Measurements from ENCODE around the gene TMEM52B.
A peak's percentile ranks its signal among the peaks of the same experiment; 100 is the strongest.
"Not testable (repeated sequence)": the region's sequence is repeated elsewhere in the genome, so short reads cannot be mapped to it uniquely, and the experiment has no call there.

Gene TMEM52B

DNA sequence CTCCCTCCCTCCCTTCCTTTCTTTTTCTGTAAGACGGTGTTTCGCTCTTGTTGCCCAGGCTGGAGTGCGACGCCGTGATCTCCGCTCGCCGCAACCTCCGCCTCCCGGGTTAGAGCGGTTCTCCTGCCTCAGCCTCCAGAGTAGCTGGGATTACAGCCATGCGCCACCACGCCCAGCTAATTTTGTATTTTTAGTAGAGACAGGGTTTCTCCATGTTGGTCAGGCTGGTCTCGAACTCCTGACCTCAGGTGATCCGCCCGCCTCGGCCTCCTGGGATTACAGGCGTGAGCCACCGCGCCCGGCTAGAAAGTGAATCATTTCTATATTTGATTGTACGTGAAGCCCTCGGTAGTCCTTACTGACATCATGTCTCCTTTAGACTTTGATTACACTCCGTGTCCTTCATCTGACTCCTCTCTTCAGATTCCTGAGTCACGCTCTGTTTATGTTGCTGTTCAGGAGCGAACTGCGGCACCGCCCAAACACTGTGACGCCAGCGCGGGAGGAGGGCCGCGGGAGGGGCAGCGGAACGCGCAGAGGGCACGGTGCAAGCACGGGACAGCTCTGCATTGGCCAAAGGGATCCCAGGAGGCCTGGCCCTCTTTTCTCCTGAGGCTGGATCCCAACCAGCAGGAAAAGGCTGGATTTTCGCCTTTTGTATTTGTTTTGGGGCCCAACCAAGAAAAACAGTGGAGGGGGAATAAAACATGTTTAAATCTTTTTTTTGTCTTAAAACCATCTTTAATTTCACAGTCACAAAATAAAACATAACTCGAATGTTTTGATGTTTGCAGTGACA is 33.3 kb downstream of the TMEM52B start:
- peak; percentile 28 to 41 for DNase-seq

DNA sequence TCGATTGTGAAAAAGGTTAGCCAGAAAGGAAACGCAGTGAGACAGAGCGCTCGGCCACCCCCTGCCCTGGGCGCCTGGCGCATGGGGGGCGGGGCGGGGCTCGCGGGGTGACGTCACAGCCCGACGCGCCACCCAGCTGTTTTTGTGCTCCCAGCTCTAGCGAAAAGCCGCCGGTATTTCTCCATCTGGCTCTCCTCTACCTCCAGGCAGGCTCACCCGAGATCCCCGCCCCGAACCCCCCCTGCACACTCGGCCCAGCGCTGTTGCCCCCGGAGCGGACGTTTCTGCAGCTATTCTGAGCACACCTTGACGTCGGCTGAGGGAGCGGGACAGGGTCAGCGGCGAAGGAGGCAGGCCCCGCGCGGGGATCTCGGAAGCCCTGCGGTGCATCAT is 33.9 kb downstream of the TMEM52B start, which contains the start of gene GABARAPL1:
Gene GABARAPL1 (plus strand): TSS at position 139 of the 393 bp plus-strand sequence. CDS start 253 bp downstream, at position 392.
- DNase-seq: peak; percentile 28 to 41

DNA sequence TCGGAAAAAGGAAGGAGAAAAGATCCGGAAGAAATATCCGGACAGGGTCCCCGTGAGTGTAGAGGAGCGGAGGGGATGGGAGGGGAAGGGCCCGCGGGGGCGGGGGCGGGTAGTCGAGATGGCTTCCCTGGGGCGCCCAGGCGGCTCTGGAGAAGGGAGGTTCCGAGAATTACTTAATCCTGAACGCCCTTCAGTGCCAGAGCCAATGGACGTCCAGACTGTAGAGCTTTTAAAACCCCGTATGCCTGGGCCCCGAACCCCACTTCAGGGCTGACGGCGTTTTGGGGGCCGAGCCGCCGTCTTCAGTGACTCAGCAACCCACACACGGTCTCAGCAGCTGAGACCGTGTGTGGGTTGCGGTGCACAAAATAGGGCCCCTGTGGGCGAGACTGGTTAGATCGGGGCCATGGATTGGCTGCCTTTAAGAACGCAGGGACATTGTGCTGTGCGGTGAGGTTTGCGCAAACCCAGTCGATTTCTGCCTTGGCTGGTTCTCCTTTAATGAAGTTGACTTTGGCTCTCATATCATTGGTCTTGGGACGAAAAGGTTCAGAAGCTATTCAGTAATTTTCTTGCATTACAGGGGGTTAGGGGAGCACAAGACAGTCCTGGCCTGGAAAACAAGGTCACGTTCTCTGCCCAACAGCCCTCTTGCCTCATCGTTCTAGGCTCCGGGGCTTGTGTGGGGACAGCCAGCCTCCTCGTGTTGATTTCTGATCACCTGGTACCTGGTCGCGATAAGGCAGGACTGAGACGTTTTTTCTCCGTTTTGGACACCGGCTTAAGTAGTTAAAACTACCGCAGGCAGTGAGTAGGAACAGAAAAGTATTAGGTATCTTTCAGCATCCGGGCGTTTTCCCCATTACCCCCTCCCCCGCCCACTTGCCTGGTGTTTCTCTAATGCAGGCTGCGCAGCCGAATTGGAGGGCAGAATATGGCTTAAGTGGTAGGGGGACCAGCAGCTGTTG is 34.6 kb downstream of the TMEM52B start:
- DNase-seq: peak in 1 of 2 experiments; percentile 23

DNA sequence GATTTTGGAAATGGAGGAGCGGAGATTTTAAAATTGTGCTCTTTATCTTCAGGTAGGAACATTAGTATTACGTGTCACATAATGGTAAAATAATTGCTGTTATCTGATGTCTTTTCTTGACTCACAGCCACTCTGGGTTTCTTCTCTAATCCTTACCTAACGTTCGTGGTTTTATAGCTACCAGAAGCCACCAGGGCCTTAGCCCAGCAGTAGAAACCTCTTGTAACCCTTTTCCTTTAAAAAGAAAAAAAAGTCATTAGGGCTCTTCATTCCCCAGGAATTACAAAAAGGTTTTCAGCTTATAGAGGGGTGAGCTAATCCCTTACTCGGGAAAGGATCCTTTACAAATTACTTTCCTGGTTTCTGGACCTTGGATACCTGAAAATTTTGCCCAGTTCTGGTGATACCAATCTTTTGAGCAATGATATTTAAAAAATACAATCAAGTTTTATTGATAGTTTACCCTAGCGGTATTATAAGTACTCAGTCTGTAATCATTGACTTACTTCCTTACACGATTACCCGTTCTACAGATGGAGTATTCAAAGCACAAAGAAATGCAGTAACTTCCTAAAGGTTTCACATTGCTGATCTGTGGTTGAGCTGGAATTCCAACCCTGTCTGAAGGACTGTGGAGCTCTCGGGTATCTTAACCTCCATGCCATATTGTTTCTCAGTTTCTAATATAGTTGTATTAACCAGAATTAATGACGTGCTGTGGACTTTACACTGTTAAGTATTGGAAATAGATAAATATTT is 35.5 kb downstream of the TMEM52B start:
- no peak for DNase-seq

DNA sequence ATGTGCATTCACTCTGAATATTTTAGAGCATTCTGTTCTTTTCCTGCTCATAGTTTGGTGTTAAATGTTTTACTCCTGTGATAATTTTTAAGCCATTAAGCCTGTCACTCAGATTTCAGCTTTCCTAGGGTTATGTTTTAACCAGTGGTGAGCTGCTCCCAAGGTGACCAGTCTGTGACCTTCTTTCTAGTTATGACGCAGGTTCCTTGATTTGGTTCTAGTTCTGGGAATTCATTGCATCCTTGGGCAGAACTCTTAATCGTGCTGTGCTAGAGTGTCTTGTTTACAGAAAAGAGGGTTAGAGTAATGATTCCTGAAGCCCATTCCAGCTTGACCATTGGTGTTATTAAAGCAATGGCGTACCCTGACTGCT is 36.0 kb downstream of the TMEM52B start:
- no peak for DNase-seq

DNA sequence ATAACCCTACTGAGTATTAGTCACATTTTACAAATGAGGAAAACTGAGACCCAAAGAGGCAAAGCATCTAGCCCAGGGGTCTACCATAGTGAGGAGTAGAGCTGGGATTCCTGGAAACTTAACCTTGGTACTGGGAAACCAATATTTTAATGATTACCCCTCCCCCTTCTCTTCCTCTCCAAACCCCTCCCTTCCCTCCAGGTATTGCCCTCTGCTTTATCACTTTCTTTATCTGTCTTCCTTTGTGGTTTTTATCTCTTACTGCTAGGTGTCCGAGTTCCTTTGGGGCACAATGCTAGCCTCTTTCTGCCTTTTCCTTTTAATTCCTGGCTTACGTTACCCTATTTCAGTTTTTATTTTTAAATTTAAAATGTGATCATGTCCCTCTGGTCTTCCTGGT is 36.6 kb downstream of the TMEM52B start:
- DNase-seq: no peak

DNA sequence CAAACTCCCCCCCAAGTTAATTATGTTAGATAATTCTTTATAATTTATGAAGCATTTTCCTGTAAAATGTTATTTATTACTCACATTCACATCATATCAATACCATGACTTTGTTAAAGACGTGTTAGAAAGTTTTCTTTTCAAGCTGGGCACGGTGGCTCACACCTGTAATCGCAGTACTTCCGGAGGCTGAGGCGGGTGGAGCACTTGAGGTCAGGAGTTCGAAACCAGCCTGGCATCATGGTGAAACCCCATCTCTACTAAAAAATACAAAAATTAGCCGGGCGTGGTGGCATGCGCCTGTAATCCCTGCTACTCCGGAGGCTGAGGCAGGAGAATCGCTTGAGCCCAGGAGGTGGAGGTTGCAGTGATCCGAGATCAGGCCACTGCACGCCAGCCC is 37.1 kb downstream of the TMEM52B start:
- not testable (repeated sequence) for DNase-seq

DNA sequence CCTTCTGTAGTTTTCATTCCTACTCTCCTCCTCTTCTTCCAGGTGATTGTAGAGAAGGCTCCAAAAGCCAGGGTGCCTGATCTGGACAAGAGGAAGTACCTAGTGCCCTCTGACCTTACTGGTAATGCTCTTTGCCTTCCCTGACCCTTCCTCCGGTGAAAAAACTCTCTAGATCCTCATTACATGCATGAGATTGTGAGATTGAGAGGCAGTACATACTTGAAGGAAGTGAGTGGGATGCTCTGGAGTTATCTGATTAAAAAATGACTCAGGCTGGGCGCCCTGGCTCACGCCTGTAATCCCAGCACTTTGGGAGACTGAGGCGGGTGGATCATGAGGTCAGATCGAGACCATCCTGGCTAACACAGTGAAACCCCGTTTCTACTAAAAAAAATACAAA is 39.2 kb downstream of the TMEM52B start:
- no peak for DNase-seq

DNA sequence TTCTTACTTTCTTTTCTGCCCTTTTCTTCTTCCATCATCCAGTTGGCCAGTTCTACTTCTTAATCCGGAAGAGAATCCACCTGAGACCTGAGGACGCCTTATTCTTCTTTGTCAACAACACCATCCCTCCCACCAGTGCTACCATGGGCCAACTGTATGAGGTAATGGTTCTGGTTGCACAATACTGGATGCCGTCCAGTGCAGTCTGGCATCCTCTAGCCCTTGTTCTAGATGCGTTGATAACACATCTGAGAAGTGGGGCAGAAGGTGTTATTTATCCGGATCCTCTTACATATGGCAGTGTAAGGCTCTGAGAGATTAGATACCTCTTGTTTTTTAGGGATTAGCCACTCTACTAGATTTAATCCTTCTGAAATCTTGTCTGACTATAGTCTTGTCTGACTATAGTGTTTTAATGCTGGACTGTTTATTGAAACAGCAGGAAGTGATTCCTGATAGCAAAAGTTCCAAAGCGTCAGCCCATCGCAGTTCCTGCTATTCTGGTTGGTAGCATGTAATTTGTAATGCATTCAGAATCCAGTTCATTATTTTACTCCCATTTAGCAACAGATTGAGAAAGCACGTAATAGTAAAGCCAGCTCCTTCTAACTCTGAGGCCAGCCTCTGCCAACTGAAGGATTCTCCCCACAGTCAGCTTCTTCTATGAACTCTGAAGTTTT is 41.7 kb downstream of the TMEM52B start:
- DNase-seq: no peak

DNA sequence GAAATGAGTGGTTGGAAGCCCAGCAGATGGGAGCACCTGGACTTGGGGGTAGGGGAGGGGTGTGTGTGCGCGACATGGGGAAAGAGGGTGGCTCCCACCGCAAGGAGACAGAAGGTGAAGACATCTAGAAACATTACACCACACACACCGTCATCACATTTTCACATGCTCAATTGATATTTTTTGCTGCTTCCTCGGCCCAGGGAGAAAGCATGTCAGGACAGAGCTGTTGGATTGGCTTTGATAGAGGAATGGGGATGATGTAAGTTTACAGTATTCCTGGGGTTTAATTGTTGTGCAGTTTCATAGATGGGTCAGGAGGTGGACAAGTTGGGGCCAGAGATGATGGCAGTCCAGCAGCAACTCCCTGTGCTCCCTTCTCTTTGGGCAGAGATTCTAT is 43.0 kb downstream of the TMEM52B start:
- DNase-seq: no peak

DNA sequence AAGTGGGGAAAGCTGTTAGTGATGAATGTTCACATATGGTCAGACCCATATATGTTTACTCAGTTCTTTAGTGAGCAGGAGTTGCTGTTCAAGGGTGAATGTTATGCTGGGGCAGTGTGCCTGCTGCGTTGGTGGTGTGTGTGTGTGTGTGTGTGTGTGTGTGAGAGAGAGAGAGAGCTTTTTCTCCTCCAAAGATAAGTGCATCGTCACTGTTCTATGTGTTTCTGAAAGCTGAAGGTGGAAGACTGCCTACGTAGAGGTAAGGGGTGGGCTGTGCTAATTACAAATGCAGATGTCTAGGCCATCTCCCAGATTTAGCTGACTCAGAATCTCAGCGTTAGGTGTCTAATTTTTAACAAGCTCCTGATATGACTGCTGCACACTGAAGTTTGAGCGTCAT is 44.4 kb downstream of the TMEM52B start:
- no peak for DNase-seq

DNA sequence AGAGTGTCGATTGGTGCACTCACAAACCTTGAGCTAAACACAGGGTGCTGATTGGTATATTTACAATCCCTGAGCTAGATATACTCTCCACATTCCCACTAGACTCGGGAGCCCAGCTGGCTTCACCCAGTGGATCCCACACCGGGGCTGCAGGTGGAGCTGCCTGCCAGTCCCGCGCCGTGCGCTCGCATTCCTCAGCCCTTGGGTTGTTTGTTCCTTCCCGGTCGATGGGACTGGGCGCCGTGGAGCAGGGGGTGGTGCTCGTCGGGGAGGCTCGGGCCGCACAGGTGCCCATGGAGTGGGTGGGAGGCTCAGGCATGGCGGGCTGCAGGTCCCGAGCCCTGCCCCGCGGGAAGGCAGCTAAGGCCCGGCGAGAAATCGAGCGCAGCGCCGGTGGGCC is 46.6 kb downstream of the TMEM52B start:
- DNase-seq: not testable (repeated sequence)

DNA sequence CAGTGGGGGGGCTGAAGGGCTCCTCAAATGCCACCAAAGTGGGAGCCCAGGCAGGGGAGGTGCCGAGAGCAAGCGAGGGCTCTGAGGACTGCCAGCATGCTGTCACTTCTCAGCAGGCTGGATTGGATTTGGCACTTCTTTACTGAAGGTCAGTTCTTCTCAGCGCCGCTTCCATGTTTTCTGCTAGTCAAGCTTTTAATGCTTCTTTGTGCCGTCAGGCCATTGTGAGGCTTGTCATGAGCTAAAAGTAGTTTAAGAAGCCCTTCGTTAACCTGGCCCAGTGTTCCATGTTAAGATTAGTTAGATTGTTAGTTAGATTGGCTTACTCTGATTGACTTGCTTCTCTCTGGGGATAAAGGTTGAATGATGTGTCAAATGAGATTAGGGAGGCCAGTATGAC is 47.3 kb downstream of the TMEM52B start:
- no peak for DNase-seq

DNA sequence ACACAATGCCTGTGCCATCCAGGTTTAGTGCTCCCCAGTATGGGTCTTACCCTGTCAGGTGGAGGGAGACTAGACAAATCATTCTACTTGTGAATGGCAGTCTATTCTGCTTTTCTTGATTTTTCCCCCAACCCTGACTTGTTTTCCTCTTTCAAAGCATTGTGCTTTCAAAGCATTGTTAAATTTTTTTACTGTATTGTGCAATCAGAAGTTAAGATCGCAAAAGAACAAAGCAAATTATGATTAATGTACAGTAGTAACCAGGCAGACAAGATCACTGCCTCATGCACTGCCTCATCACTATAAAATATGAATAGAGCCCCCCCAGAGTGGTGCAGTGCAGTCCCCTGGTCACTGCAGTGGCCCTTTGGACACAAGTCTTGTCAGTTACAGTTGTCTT is 47.9 kb downstream of the TMEM52B start:
- DNase-seq: no peak

DNA sequence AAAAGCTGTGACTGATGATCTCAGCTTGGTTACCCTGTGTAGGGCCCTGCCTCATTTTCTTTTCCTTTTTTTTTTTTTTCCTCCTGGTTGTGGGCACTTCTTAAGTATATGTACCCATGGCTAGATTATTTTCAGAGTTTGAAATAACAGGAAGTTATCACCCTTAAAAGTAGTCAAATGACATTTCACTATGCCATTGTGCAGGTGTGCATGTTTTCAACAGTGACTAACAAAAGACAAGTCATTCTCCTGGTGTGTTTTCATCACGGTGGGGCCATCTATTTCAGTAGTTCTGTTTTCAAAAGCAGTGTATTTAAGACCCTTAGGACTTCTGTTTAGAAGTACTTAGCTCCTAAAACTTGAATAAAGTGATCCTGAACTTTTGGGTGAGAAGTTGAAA is 48.8 kb downstream of the TMEM52B start:
- DNase-seq: no peak

DNA sequence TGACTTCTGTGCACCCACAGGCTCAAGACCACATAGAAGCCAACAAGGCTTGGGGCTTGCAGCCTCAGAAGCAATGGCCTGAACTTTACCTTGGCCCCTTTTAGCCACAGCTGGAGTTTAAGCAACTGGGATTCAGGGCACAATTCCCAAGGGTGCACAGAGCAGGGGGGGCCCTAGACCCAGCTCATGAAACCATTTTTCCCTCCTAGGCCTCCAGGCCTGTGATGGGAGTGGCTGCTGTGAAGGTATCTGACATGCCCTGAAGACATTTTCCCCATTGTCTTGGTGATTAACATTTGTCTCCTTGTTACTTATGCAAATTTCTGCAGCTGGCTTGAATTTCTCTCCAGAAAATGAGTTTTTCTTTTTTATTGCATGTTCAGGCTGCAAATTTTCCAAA is 55.7 kb downstream of the TMEM52B start:
- DNase-seq: no peak

DNA sequence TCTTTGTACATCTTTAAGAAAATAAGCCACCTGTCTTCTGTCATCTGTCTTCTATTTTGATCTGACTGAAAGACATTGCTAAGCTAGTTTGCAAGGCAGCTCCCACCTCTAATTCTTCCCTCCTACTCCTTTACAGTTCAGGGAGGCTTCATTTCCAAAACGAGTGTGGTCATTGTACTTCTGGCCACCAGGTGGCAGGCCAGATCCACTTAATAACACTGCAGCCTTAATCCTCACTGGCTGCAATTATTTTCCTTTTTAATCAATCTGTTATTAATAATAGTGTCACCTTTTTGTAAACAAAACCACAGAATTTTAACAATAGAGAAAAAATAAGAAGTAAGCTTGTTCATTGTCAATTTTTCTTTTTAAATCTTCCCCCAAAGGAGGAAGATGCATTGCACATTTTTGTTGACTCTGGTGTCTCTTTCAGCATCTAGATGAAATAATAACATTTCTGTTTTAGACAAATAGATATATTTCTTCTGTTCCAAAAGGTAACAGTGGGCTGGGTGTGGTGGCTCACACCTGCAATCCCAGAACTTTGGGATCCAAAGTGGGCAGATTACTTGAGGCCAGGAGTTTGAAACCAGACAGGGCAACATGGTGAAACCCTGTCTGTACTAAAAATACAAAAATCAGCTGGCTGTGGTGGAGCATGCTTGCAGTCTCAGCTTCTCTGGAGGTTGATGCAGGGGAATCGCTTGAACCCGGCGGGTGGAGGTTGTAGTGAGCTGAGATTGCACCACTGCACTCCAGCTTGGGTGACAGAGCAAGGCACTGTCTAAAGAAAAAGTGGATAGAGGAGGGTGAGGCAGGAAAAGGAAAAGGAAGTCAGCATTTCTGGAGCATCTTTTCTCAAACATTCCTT is 57.2 kb downstream of the TMEM52B start:
- no peak for DNase-seq

DNA sequence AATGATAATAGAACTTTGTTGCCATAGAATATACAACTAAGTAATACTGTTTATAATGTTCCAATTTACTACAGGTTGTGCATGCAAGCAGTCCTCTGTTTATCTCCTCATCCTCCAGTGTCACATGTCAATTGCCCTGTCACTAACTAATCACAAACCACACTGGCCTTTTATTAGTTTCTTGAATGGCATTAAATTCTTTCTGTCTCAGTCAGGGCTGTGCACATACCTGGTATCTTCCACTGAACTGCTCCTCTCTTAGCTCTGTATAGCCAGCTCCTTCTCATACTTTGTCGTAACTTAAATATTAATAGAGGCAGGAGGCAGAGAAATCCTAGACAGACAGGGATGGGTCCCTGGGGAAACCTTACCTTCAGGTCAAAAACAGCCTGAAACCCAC is 57.9 kb downstream of the TMEM52B start:
- no peak for DNase-seq

DNA sequence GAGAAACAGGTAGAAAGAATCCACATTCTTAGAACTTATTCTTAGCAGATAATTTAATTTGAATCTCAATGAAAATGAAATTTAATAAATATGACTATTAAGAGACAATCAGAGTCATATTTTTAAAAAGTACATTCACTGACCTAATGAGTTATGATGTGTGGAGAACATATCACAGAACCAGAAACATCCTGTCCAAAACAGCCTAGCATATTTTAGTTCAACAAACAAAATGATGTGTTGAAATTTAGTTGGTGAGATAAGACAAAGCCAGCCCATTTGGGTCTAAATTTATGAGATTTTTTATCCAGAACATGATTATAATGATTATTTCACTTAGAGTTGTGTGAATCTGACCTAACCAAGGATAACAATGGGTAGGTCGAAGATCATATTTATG is 59.7 kb downstream of the TMEM52B start:
- DNase-seq: no peak

DNA sequence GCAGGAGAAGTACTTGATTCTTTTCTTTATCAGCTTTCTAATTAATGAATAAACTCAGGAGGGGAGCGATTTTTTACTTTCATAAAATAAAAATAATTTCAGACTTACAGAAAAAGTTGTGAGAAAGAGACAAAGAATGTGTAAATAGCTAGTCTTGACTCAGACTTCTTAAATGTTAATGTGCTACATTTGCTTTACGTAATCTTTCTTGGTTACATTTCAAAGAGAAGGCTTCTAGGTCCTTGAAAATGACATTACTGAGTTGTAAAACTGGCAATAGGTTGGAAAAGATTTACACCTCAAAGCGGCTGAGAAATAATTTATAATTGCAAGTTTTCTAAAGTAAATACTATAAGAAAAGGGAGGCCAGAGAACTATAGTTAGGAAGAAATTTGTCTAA is 62.5 kb downstream of the TMEM52B start:
- DNase-seq: no peak
